Spleen (tissue), 11 donors: ENCODE results near the gene LIG3. TPM values are rescaled to one million over a fixed set of nuclear protein-coding genes. Genes with fewer than 3 reads are reported as not detected.

ENCODE experiments used
- DNase-seq: peaks from one replicate; pipeline ENCODE4 v3.0.0-alpha.2; 2020
- H3K27ac ChIP-seq, 8 donors: fragments of 200-600 bp; sonication (generic) in 7 of 8; 1 replicate in 4 of 8; 2 replicates in 4 of 8; pipeline versions ENCODE4 v1.5.0 to v1.8.0; 2016 to 2021; ENCODE audit warnings: inconsistent platforms in 4 of 8, mild to moderate bottlenecking in 4 of 8, moderate library complexity in 1 of 8
- H3K27me3 ChIP-seq, 7 donors: fragments of 200-600 bp; sonication (generic) in 6 of 7; replicated peaks in 1 of 7; 1 replicate in 4 of 7; 2 replicates in 3 of 7; pipeline versions ENCODE4 v1.5.0 to v1.8.0; 2016 to 2021; ENCODE audit warnings: inconsistent platforms in 3 of 7, mild to moderate bottlenecking in 1 of 7
- H3K36me3 ChIP-seq, 6 donors: fragments of 200-600 bp; sonication (generic) in 5 of 6; 1 replicate in 4 of 6; 2 replicates in 2 of 6; pipeline versions ENCODE4 v1.5.0 to v1.8.0; 2016 to 2021; ENCODE audit warnings: inconsistent platforms in 2 of 6
- H3K4me1 ChIP-seq, 6 donors: fragments of 200-600 bp; sonication (generic) in 5 of 6; 1 replicate in 3 of 6; 2 replicates in 3 of 6; pipeline versions ENCODE4 v1.5.0 to v1.8.0; 2016 to 2021; ENCODE audit warnings: inconsistent platforms in 3 of 6
- H3K4me3 ChIP-seq, 8 donors: fragments of 200-600 bp; sonication (generic) in 7 of 8; 1 replicate in 4 of 8; 2 replicates in 4 of 8; pipeline versions ENCODE4 v1.5.0 to v1.8.0; 2016 to 2021; ENCODE audit warnings: inconsistent platforms in 4 of 8, mild to moderate bottlenecking in 4 of 8, moderate library complexity in 2 of 8
- H3K9me3 ChIP-seq, 8 donors: fragments of 200-600 bp; sonication (generic) in 7 of 8; 1 replicate in 4 of 8; 2 replicates in 4 of 8; pipeline versions ENCODE4 v1.5.0 to v1.8.0; 2016 to 2021; ENCODE audit warnings: inconsistent platforms in 4 of 8
- POLR2A ChIP-seq, 3 donors: fragments of 450-650 bp; IDR thresholded peaks; one replicate each; pipeline ENCODE4 v1.5.1; 2017; ENCODE audit warnings: antibody characterized with exemption in 3 of 3, mild to moderate bottlenecking in 1 of 3
- POLR2AphosphoS5 ChIP-seq, 3 donors: sonication (generic); formaldehyde crosslinking; IDR thresholded peaks; one replicate each; pipeline ENCODE4 v1.5.1; 2017; ENCODE audit warnings: antibody characterized with exemption in 3 of 3
- whole genome bisulfite sequencing, 5 donors: extraction: QIAGEN DNeasy Blood & Tissue Kit in 3 of 5; methylation state at CpG; one replicate each; pipeline versions ENCODE4 v1.1.5 to v1.1.7; 2013 to 2018; 5-methylcytosine and 5-hydroxymethylcytosine counted together
- intact Hi-C: fragments of 100-400 bp; cut with DNase I; formaldehyde crosslinking; loops from one replicate; pipeline ENCODE4 v1.15.0; 2023; ENCODE audit warnings: low total_unique reads
- polyA plus RNA-seq, 3 donors: library from polyadenylated mRNA; stranded (reverse); fragments of 200-250 nt; gene quantifications; one replicate each; pipeline ENCODE4 v1.2.1, GENCODE V29; 2013
- total RNA-seq, 7 donors: library from RNA; depleted of rRNA in 3 of 7; stranded (reverse); fragments of >200 nt in 3 of 7; fragmentation: NEBNext Ultra II Directional in 4 of 7; extraction: Animal tissue kit (Norgen Biotek cat#: 25700) in 4 of 7; gene quantifications; one replicate each; pipeline versions ENCODE4 v1.1.0 to v1.2.1, GENCODE V29; 2016 to 2021
- TF ChIP-seq, protein P1 (sequence below), 11 experiments: fragments of 200-600 bp in 7 of 11; fragments of 450-650 bp in 4 of 11; sonication (generic) in 4 of 11; IDR thresholded peaks in 8 of 11; conservative IDR thresholded peaks in 3 of 11; 1 replicate in 7 of 11; 2 replicates in 4 of 11; pipeline versions ENCODE4 v1.4.0 to v1.8.0; 2016 to 2021; ENCODE audit warnings: antibody characterized with exemption in 11 of 11, inconsistent platforms in 4 of 11, mild to moderate bottlenecking in 1 of 11
- donor health status: healthy with polysubstance abuse.
- donor health status: DM: no; HTN: no; CAD: no; lungs with moderate emphysema.
- donor health status: DM: no; HTN: no; CAD: no.
- donor health status: Bipolar disorder and iron deficiency.
- donor health status: healthy.
- donor health status: DM: no; HTN: no; CAD: no.
- donor health status: DM: yes; HTN: yes; CAD: no.

The LIG3 gene
- total and polyA plus RNA-seq, 10 donors = 4.5 to 63.1 (median 33.2) TPM

DNA sequence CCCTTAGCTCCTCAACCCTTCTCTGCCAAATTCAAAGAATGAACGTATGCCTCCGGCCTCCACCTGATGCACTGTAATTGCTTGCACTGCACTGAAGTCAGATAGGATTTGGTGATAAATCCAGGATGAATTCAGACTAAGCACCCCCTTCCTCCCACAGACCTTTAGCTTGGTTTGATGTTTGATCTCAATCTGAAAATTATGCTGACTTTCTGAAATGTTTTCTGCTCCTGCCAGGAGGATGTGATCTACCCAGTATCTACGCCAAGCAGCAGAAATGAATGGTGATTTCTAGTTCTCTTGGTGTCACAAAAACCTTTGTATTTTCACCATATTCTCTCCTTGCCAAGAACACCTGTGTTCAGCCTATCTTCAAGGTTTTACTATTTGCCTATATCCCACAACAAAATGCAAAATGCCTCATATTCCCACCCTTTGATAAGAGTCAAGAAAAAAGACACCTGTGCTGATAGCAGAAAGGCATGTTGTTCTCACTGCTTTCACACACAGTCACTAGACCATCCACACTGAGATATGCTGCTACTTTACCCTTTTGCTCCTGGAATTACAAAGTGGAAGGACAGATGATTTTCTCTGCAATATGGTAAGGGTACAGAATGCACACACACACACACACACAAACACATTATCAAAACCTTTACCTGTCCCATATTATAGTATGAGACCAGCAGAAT, 68.5 kb downstream of the LIG3 start:
- WGBS, 5 donors = 76 to 91% (median 86%) methylated on average over 3 of the region's 3 CpGs

DNA sequence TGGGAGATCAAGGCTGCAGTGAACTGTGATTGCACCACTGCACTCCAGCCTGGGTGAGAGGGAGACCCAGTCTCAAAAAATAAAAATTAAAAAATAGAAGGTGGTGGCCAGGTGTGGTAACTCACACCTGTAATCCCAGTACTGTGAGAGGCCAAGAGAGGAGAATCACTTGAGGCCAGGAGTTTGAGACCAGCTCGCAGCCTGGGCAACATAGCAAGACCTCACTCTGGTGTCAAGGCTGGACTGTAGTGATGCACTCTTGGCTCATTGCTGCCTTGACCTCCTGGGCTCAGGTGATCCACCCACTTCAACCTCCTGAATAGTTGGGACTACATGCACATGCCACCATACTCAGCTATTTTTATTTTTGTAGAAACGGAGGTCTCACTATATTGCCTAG, 69.9 kb downstream of the LIG3 start:
- Histone ChIP-seq H3K9me3 (no peaks in the 10 kb centered on the region), H3K4me3 (no peak overlapping the region), H3K4me1 (peaks cover 43 to 96% (median 65%) of the 10 kb centered on the region in 6 donors), H3K27me3 (no peaks in the 10 kb centered on the region), H3K36me3 (peaks cover 0 to 7% (median 0%) of the 10 kb centered on the region in 6 donors), H3K27ac (peak overlapping the region; percentile 77 to 90 (median 87))
- DNase-seq = no peak
- TF ChIP-seq POLR2AphosphoS5 (IDR thresholded peaks at IDR 0.05) (no peak), POLR2A (IDR thresholded peaks at IDR 0.05) (no peak)
- TF ChIP-seq, protein P1, sequence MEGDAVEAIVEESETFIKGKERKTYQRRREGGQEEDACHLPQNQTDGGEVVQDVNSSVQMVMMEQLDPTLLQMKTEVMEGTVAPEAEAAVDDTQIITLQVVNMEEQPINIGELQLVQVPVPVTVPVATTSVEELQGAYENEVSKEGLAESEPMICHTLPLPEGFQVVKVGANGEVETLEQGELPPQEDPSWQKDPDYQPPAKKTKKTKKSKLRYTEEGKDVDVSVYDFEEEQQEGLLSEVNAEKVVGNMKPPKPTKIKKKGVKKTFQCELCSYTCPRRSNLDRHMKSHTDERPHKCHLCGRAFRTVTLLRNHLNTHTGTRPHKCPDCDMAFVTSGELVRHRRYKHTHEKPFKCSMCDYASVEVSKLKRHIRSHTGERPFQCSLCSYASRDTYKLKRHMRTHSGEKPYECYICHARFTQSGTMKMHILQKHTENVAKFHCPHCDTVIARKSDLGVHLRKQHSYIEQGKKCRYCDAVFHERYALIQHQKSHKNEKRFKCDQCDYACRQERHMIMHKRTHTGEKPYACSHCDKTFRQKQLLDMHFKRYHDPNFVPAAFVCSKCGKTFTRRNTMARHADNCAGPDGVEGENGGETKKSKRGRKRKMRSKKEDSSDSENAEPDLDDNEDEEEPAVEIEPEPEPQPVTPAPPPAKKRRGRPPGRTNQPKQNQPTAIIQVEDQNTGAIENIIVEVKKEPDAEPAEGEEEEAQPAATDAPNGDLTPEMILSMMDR (IDR thresholded peaks at IDR 0.05 in 8 of 11, conservative IDR thresholded peaks at IDR 0.05 in 3 of 11) = no peak
- intact Hi-C loops = no loop called here
- WGBS, 5 donors = 87 to 100% (median 95%) methylated on average over 2 of the region's 2 CpGs

More for the DNA sequence above, 68.5 kb downstream of the LIG3 start:
- no peak overlapping the region for H3K4me3 ChIP-seq
- TF ChIP-seq POLR2A (IDR thresholded peaks at IDR 0.05) (no peak), POLR2AphosphoS5 (IDR thresholded peaks at IDR 0.05) (no peak)
- TF ChIP-seq, protein P1 (IDR thresholded peaks at IDR 0.05 in 8 of 11, conservative IDR thresholded peaks at IDR 0.05 in 3 of 11) = no peak
- no peaks in the 10 kb centered on the region for H3K27me3 ChIP-seq
- H3K9me3 ChIP-seq = no peaks in the 10 kb centered on the region
- DNase-seq = no peak
- peak overlapping the region in 6 of 8 donors; percentile 23 to 90 (median 88) for H3K27ac ChIP-seq
- no peaks in the 10 kb centered on the region for H3K36me3 ChIP-seq
- H3K4me1 ChIP-seq = peaks cover 46 to 100% (median 71%) of the 10 kb centered on the region in 6 donors
- intact Hi-C loops = no loop called here

DNA sequence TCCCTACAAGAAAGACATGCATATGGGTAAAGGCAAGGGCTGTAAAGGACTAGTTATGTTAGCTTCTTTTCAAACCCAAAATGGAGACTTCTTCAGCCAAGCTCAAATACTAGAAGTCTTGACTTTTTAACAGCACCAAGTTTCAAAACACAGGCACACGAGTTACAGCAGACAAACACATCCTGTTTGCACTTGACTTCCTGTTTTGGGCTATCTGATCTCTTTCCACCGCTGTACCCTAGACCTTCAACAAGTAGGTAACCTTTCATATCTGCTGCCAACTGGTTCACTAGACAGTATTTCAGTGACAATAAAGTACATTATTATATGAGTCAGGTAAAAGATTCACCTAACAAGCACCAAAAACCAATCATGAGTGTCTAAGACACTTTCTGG, 70.9 kb downstream of the LIG3 start:
- DNase-seq = no peak
- WGBS, 5 donors = 0 to 2% (median 1%) methylated on average over 2 of the region's 2 CpGs
- Histone ChIP-seq H3K9me3 (no peaks in the 10 kb centered on the region), H3K36me3 (peaks cover 0 to 9% (median 0%) of the 10 kb centered on the region in 6 donors), H3K27me3 (no peaks in the 10 kb centered on the region), H3K27ac (peak overlapping the region; percentile 77 to 90 (median 87)), H3K4me3 (peak overlapping the region in 2 of 8 donors; percentile 9 to 46), H3K4me1 (peaks cover 36 to 86% (median 54%) of the 10 kb centered on the region in 6 donors)
- TF ChIP-seq POLR2AphosphoS5 (IDR thresholded peaks at IDR 0.05) = peak in 1 of 3 donors; percentile 75
- TF ChIP-seq, protein P1 (IDR thresholded peaks at IDR 0.05 in 8 of 11, conservative IDR thresholded peaks at IDR 0.05 in 3 of 11) = no peak
- intact Hi-C loops = no loop called here

DNA sequence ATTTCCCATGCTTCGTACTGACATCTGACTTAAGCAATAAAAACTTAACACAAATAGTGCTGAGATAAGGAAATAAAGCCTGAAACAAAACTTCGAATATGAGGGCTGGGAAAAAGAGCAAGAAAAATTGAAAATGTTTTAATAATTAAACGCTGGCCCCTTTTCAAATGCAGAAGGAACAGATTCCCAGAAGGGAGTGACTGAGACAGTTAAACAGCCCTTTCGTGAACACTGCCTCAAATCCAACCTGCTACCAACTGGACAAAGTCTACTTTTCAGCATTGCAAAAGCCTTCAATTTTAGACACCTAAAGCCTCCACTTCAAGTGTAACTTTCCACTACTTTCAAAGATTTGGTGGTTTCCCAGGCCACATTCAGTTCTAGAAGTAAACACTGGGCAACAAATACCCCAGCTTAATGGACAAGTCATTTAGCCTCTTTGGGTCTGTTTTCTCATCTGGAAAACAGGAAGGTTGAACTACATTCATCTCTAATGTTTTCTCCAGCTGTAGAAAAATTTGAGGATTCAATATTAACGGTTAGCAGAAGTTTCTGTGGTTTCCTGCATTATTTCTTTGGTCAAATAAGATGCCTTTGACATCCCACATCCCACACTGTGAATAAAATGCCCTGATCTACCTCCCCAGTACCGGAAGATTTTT, 71.4 kb downstream of the LIG3 start:
- Histone ChIP-seq H3K27ac (peak overlapping the region; percentile 77 to 90 (median 87)), H3K9me3 (no peaks in the 10 kb centered on the region), H3K4me3 (peak overlapping the region in 2 of 8 donors; percentile 9 to 46), H3K27me3 (no peaks in the 10 kb centered on the region), H3K4me1 (peaks cover 31 to 83% (median 49%) of the 10 kb centered on the region in 6 donors), H3K36me3 (peaks cover 0 to 9% (median 0%) of the 10 kb centered on the region in 6 donors)
- WGBS, 5 donors = 9 to 21% (median 16%) methylated on average over 6 of the region's 6 CpGs
- no peak for DNase-seq
- TF ChIP-seq POLR2AphosphoS5 (IDR thresholded peaks at IDR 0.05) (no peak), POLR2A (IDR thresholded peaks at IDR 0.05) (no peak)
- TF ChIP-seq, protein P1 (IDR thresholded peaks at IDR 0.05 in 8 of 11, conservative IDR thresholded peaks at IDR 0.05 in 3 of 11) = no peak
- intact Hi-C loops = no loop called here
